Muscle layer of duodenum (tissue), 2 donors: ENCODE results near the gene CEP72.
"Not testable (repeated sequence)": the region's sequence is repeated elsewhere in the genome, so short reads cannot be mapped to it uniquely, and the experiment has no call there.

Experiments used
- H3K27ac ChIP-seq: one replicate; pipeline ENCODE4 v1.7.0; 2013; ENCODE audit warnings: mild to moderate bottlenecking, low read length
- H3K27me3 ChIP-seq: one replicate; pipeline ENCODE4 v1.7.0; 2013; ENCODE audit warnings: low read depth, mild to moderate bottlenecking, control low read depth, low read length
- H3K36me3 ChIP-seq, 2 donors: one replicate each; pipeline ENCODE4 v1.7.0; 2013; ENCODE audit warnings: low read length in 2 of 2, control low read depth in 1 of 2, mild to moderate bottlenecking in 1 of 2; ENCODE audit not compliant: insufficient read depth in 2 of 2, control insufficient read depth in 1 of 2
- H3K4me1 ChIP-seq, 2 donors: one replicate each; pipeline ENCODE4 v1.7.0; 2013; ENCODE audit warnings: low read length in 2 of 2, mild to moderate bottlenecking in 2 of 2, control low read depth in 1 of 2, moderate library complexity in 1 of 2; ENCODE audit not compliant: insufficient read depth in 2 of 2, control insufficient read depth in 1 of 2
- H3K4me3 ChIP-seq, 2 donors: one replicate each; pipeline ENCODE4 v1.7.0; 2013; ENCODE audit warnings: low read length in 2 of 2, low read depth in 1 of 2, mild to moderate bottlenecking in 1 of 2
- H3K9me3 ChIP-seq, 2 donors: one replicate each; pipeline ENCODE4 v1.7.0; 2013; ENCODE audit warnings: low read length in 2 of 2, control low read depth in 1 of 2, mild to moderate bottlenecking in 1 of 2; ENCODE audit not compliant: control insufficient read depth in 1 of 2
- donor health status: healthy.

Gene CEP72

GRCh38 chr5:685262-686171, 73.4 kb downstream of the CEP72 start:
- Histone ChIP-seq H3K27ac (no peak overlapping the region), H3K4me3 (no peak overlapping the region), H3K4me1 (peaks cover 0 to 20% of the 10 kb centered on the region in 2 donors), H3K9me3 (no peaks in the 10 kb centered on the region), H3K27me3 (no peaks in the 10 kb centered on the region), H3K36me3 (peaks cover 0 to 5% of the 10 kb centered on the region in 2 donors)

- H3K36me3 ChIP-seq, H3K9me3 ChIP-seq, H3K27me3 ChIP-seq, H3K4me3 ChIP-seq, H3K27ac ChIP-seq: not testable (repeated sequence)
- H3K4me1 ChIP-seq = peaks cover 0 to 19% of the 10 kb centered on the region in 2 donors
These were observed 74.0 kb downstream of the CEP72 start for GRCh38 chr5:686172-686523.

- H3K4me3 ChIP-seq, H3K27ac ChIP-seq, H3K36me3 ChIP-seq, H3K9me3 ChIP-seq, H3K27me3 ChIP-seq: not testable (repeated sequence)
- H3K4me1 ChIP-seq = peaks cover 0 to 17% of the 10 kb centered on the region in 2 donors
These were observed 74.8 kb downstream of the CEP72 start for GRCh38 chr5:686936-687335.

GRCh38 chr5:688348-689010, 76.3 kb downstream of the CEP72 start:
- not testable (repeated sequence) for H3K27ac ChIP-seq, H3K27me3 ChIP-seq

GRCh38 chr5:690293-690692, 78.2 kb downstream of the CEP72 start:
- not testable (repeated sequence) for H3K27ac ChIP-seq, H3K9me3 ChIP-seq, H3K27me3 ChIP-seq, H3K4me3 ChIP-seq, H3K36me3 ChIP-seq, H3K4me1 ChIP-seq

More at GRCh38 chr5:688348-689010, 76.3 kb downstream of the CEP72 start:
- H3K36me3 ChIP-seq, H3K4me3 ChIP-seq, H3K9me3 ChIP-seq: not testable (repeated sequence)
- peaks cover 0 to 12% of the 10 kb centered on the region in 2 donors for H3K4me1 ChIP-seq

- not testable (repeated sequence) for H3K27ac ChIP-seq, H3K9me3 ChIP-seq, H3K4me3 ChIP-seq, H3K4me1 ChIP-seq, H3K27me3 ChIP-seq, H3K36me3 ChIP-seq
These were observed 78.9 kb downstream of the CEP72 start for GRCh38 chr5:691049-691448.

- H3K4me1 ChIP-seq = no peaks in the 10 kb centered on the region
- H3K27ac ChIP-seq = no peak overlapping the region
- H3K9me3 ChIP-seq = no peaks in the 10 kb centered on the region
- H3K27me3 ChIP-seq = no peaks in the 10 kb centered on the region
- H3K36me3 ChIP-seq = no peaks in the 10 kb centered on the region
- peak overlapping the region; percentile 16 to 56 for H3K4me3 ChIP-seq
These were observed 79.8 kb downstream of the CEP72 start for GRCh38 chr5:691817-692528.

- not testable (repeated sequence) for H3K27me3 ChIP-seq, H3K27ac ChIP-seq, H3K9me3 ChIP-seq, H3K4me1 ChIP-seq, H3K36me3 ChIP-seq
- peak overlapping the region; percentile 16 to 56 for H3K4me3 ChIP-seq
These were observed 80.4 kb downstream of the CEP72 start for GRCh38 chr5:692529-693041.

GRCh38 chr5:693271-694041, 81.3 kb downstream of the CEP72 start, which contains the start of gene TPPP:
TSS of gene TPPP (minus strand) at chr5:693352. CDS start at chr5:678060, 15,292 bp downstream.
- not testable (repeated sequence) for H3K27ac ChIP-seq, H3K27me3 ChIP-seq, H3K36me3 ChIP-seq, H3K4me1 ChIP-seq, H3K9me3 ChIP-seq
- peak within 1 kb of the TSS; percentile 16 to 58 for H3K4me3 ChIP-seq

GRCh38 chr5:694042-694431, 81.9 kb downstream of the CEP72 start:
- peak overlapping the region in 1 of 2 donors; percentile 58 for H3K4me3 ChIP-seq
- H3K27ac ChIP-seq, H3K27me3 ChIP-seq, H3K36me3 ChIP-seq, H3K4me1 ChIP-seq: not testable (repeated sequence)
- peaks cover 0 to 12% of the 10 kb centered on the region in 2 donors for H3K9me3 ChIP-seq
